H1 (cell line): Measurements from ENCODE around the gene ZBTB40. TPM values are rescaled to one million over a fixed set of nuclear protein-coding genes. Genes with fewer than 3 reads are reported as not detected.

Experiments
- CTCF ChIA-PET: fragments of 300-600 bp; sonication (Branson Sonifier 250); formaldehyde crosslinking; loops from one replicate; lab custom pipeline; 2021; ENCODE audit not compliant: partially characterized antibody; lab: Charles Lee
- POLR2A ChIA-PET: fragments of 300-600 bp; sonication (Branson Sonifier 250); formaldehyde crosslinking; loops from one replicate; lab custom pipeline; 2021; ENCODE audit warnings: inconsistent platforms; ENCODE audit not compliant: partially characterized antibody; lab: Charles Lee
- DNase-seq, 2 experiments: peaks; one replicate each; pipeline versions ENCODE4 v3.0.0 to v3.0.0-alpha.2; 2010 to 2022; ENCODE audit warnings: low spot score in 2 of 2, low read depth in 1 of 2, mixed read lengths in 1 of 2
- FAIRE-seq: peaks from 2 replicates; lab custom pipeline; 2011; peaks lifted over from hg19 to GRCh38; lab: Jason Lieb, UNC
- H2AFZ ChIP-seq: 2 replicates; pipeline ENCODE4 v1.8.1; 2012; ENCODE audit warnings: low read length, inconsistent platforms
- H2AK5ac ChIP-seq: 2 replicates; pipeline ENCODE4 v1.6.1; 2013; ENCODE audit warnings: low read depth, low read length
- H2BK120ac ChIP-seq: replicated peaks from 2 replicates; pipeline ENCODE3; 2013; ENCODE audit warnings: low read depth, low read length, inconsistent platforms
- H2BK12ac ChIP-seq: 2 replicates; pipeline ENCODE4 v1.6.1; 2013; ENCODE audit warnings: low read depth, low read length
- H2BK15ac ChIP-seq: 2 replicates; pipeline ENCODE4 v1.6.1; 2013; ENCODE audit warnings: low read length
- H2BK20ac ChIP-seq: 2 replicates; pipeline ENCODE4 v1.6.1; 2013; ENCODE audit warnings: low read length
- H2BK5ac ChIP-seq: 2 replicates; pipeline ENCODE4 v1.6.1; 2013; ENCODE audit warnings: low read depth, low read length
- H3K14ac ChIP-seq: 2 replicates; pipeline ENCODE4 v1.6.1; 2013; ENCODE audit warnings: inconsistent platforms; ENCODE audit not compliant: insufficient read length
- H3K18ac ChIP-seq: 2 replicates; pipeline ENCODE4 v1.6.1; 2013; ENCODE audit warnings: low read length; ENCODE audit errors: extremely low read depth
- H3K23ac ChIP-seq: 2 replicates; pipeline ENCODE4 v1.6.1; 2013; ENCODE audit warnings: inconsistent platforms; ENCODE audit not compliant: insufficient read length
- H3K23me2 ChIP-seq: 2 replicates; pipeline ENCODE4 v1.6.1; 2013; ENCODE audit warnings: low read depth, low read length
- H3K27ac ChIP-seq: 2 replicates; pipeline ENCODE4 v1.6.1; 2011; ENCODE audit warnings: low read depth, low read length, inconsistent platforms
- H3K27me3 ChIP-seq, 4 experiments: replicated peaks in 1 of 4; 1 replicate in 1 of 4; 2 replicates in 3 of 4; pipeline versions ENCODE4 v1.6.1 to v1.8.1; 2011 to 2013; ENCODE audit warnings: low read length in 3 of 4, mild to moderate bottlenecking in 3 of 4, inconsistent platforms in 2 of 4, mixed read lengths in 2 of 4, moderate library complexity in 1 of 4; ENCODE audit not compliant: control insufficient read depth in 3 of 4, insufficient read depth in 3 of 4; ENCODE audit errors: extremely low read depth in 1 of 4
- H3K36me3 ChIP-seq, 4 experiments: 2 replicates each; pipeline versions ENCODE4 v1.6.1 to v1.8.1; 2011 to 2013; ENCODE audit warnings: mild to moderate bottlenecking in 4 of 4, low read length in 3 of 4, moderate library complexity in 2 of 4, control low read depth in 1 of 4, inconsistent platforms in 1 of 4; ENCODE audit not compliant: insufficient read depth in 4 of 4, control insufficient read depth in 2 of 4
- H3K4ac ChIP-seq: replicated peaks from 2 replicates; pipeline ENCODE3; 2013; ENCODE audit warnings: low read length, low read depth, mixed read lengths, inconsistent platforms; ENCODE audit not compliant: insufficient read length
- H3K4me1 ChIP-seq, 4 experiments: replicated peaks in 1 of 4; 1 replicate in 1 of 4; 2 replicates in 3 of 4; pipeline versions ENCODE4 v1.6.1 to v1.8.1; 2011 to 2013; ENCODE audit warnings: low read length in 3 of 4, inconsistent platforms in 2 of 4, mixed read lengths in 1 of 4; ENCODE audit not compliant: insufficient read depth in 4 of 4, control insufficient read depth in 3 of 4
- H3K4me2 ChIP-seq, 2 experiments: 2 replicates each; pipeline versions ENCODE4 v1.6.1 to v1.8.1; 2011 to 2013; ENCODE audit warnings: low read depth in 2 of 2, low read length in 2 of 2, control low read depth in 1 of 2, inconsistent platforms in 1 of 2, mild to moderate bottlenecking in 1 of 2; ENCODE audit not compliant: insufficient read depth in 1 of 2
- H3K4me3 ChIP-seq, 4 experiments: fragments of 200-600, 300-600 bp in 1 of 4; sonication (generic), shearing (Covaris generic), sonication (Bioruptor Twin) in 1 of 4; 2 replicates each; pipeline versions ENCODE4 v1.5.1 to v1.8.1; 2011 to 2016; ENCODE audit warnings: low read length in 4 of 4, low read depth in 3 of 4, control low read depth in 2 of 4, inconsistent platforms in 2 of 4, mild to moderate bottlenecking in 2 of 4, mixed read lengths in 1 of 4, moderate library complexity in 1 of 4; ENCODE audit not compliant: insufficient read depth in 2 of 4; ENCODE audit errors: extremely low read depth in 1 of 4
- H3K56ac ChIP-seq: replicated peaks from 2 replicates; pipeline ENCODE3; 2013; ENCODE audit warnings: low read depth, mild to moderate bottlenecking, mixed read lengths, low read length, inconsistent platforms; ENCODE audit not compliant: insufficient read length
- H3K79me1 ChIP-seq: 2 replicates; pipeline ENCODE4 v1.6.1; 2013; ENCODE audit warnings: low read depth, low read length, control low read depth
- H3K79me2 ChIP-seq, 2 experiments: 2 replicates each; pipeline versions ENCODE4 v1.6.1 to v1.8.1; 2012 to 2013; ENCODE audit warnings: low read length in 2 of 2, mild to moderate bottlenecking in 2 of 2, inconsistent platforms in 1 of 2; ENCODE audit not compliant: insufficient read depth in 2 of 2, control insufficient read depth in 1 of 2
- H3K9ac ChIP-seq, 4 experiments: replicated peaks in 1 of 4; 1 replicate in 1 of 4; 2 replicates in 3 of 4; pipeline versions ENCODE4 v1.6.1 to v1.8.1; 2011 to 2013; ENCODE audit warnings: low read depth in 3 of 4, low read length in 3 of 4, control low read depth in 2 of 4, mild to moderate bottlenecking in 2 of 4, moderate library complexity in 2 of 4, inconsistent platforms in 1 of 4; ENCODE audit errors: extremely low read depth in 1 of 4
- H3K9me3 ChIP-seq, 2 experiments: 2 replicates each; pipeline versions ENCODE4 v1.6.1 to v1.8.1; 2012 to 2013; ENCODE audit warnings: mild to moderate bottlenecking in 2 of 2, moderate library complexity in 2 of 2, control low read depth in 1 of 2, inconsistent platforms in 1 of 2, low read depth in 1 of 2, low read length in 1 of 2, mixed read lengths in 1 of 2; ENCODE audit not compliant: insufficient read depth in 2 of 2
- H4K20me1 ChIP-seq, 2 experiments: replicated peaks in 1 of 2; 2 replicates each; pipeline versions ENCODE3 to v1.8.1; 2011 to 2013; ENCODE audit warnings: inconsistent platforms in 2 of 2, low read length in 2 of 2, mild to moderate bottlenecking in 1 of 2; ENCODE audit not compliant: insufficient read depth in 2 of 2, control insufficient read depth in 1 of 2
- H4K5ac ChIP-seq: 2 replicates; pipeline ENCODE4 v1.6.1; 2013; ENCODE audit warnings: low read length, low read depth, mixed read lengths, inconsistent platforms; ENCODE audit not compliant: insufficient read length
- H4K8ac ChIP-seq: 2 replicates; pipeline ENCODE4 v1.8.0; 2013; ENCODE audit warnings: mild to moderate bottlenecking, moderate library complexity, low read length, inconsistent platforms; ENCODE audit not compliant: insufficient read depth; ENCODE audit errors: extremely low read depth
- H4K91ac ChIP-seq: replicated peaks from 2 replicates; pipeline ENCODE3; 2013; ENCODE audit warnings: low read length, mixed read lengths, inconsistent platforms; ENCODE audit not compliant: insufficient read length
- CBX5 ChIP-seq: fragments of 300-800, 300-1000 bp; sonication (generic); IDR thresholded peaks from 2 replicates; pipeline ENCODE4 v1.7.1; 2016; ENCODE audit warnings: antibody characterized with exemption, low read length, low read depth
- EGR1 ChIP-seq: IDR thresholded peaks from 2 replicates; pipeline ENCODE4 v1.6.1; 2011; ENCODE audit warnings: low read depth, low read length, borderline replicate concordance
- FOSL1 ChIP-seq: IDR thresholded peaks from 2 replicates; pipeline ENCODE4 v1.6.1; 2011; ENCODE audit warnings: mild to moderate bottlenecking, low read depth, low read length, moderate library complexity; ENCODE audit not compliant: insufficient read depth
- GABPA ChIP-seq: IDR thresholded peaks from 2 replicates; pipeline ENCODE4 v1.6.1; 2011; ENCODE audit warnings: mild to moderate bottlenecking, low read length, moderate library complexity, borderline replicate concordance; ENCODE audit not compliant: insufficient read depth
- KDM1A ChIP-seq: fragments of 200-600, 300-600 bp; sonication (generic); IDR thresholded peaks from 2 replicates; pipeline ENCODE4 v1.7.1; 2016; ENCODE audit warnings: mild to moderate bottlenecking, low read length, borderline replicate concordance
- POLR2AphosphoS5 ChIP-seq: IDR thresholded peaks from 2 replicates; pipeline ENCODE4 v1.6.1; 2011; ENCODE audit warnings: low read depth, low read length
- WGBS, 2 experiments: shearing (Covaris generic) in 1 of 2; methylation state at CpG; one replicate each; pipeline versions ENCODE4 v1.1.6 to v1.1.7; 2013 to 2015; ENCODE audit warnings: low lambda C conversion rate in 2 of 2, mixed read lengths in 2 of 2, inconsistent platforms in 1 of 2, low coverage in 1 of 2, missing lambda C conversion rate in 1 of 2; ENCODE audit not compliant: insufficient replicate concordance in 2 of 2, insufficient coverage in 1 of 2, insufficient read length in 1 of 2; ENCODE audit errors: extremely low coverage in 1 of 2, missing lambda C conversion rate in 1 of 2; 5-methylcytosine and 5-hydroxymethylcytosine counted together
- polyA plus RNA-seq, 7 experiments: library from polyadenylated mRNA; depleted of rRNA in 3 of 7; stranded (reverse) in 5 of 7; unstranded in 2 of 7; fragments of >200 nt in 5 of 7; fragments of 200-250 nt in 2 of 7; gene quantifications; 1 replicate in 5 of 7; 2 replicates in 1 of 7; 4 replicates in 1 of 7; pipeline versions ENCODE4 v1.2.1 to v1.2.3, GENCODE V29; 2011 to 2013; ENCODE audit warnings: missing spikeins in 2 of 7, mixed read lengths in 2 of 7
- total RNA-seq: library from RNA; stranded (reverse); fragmentation: NEBNext Ultra II Directional; extraction: Animal tissue kit (Norgen Biotek cat#: 25700); gene quantifications from 2 replicates; pipeline ENCODE4 v1.2.1, GENCODE V29; 2021

ZBTB40 gene
- total and polyA plus RNA-seq, 2 of the 8 experiments (the other 6 are each of a cell fraction or from before 2014, with no cell fraction given), result 3.1 to 19.3 TPM

DNA sequence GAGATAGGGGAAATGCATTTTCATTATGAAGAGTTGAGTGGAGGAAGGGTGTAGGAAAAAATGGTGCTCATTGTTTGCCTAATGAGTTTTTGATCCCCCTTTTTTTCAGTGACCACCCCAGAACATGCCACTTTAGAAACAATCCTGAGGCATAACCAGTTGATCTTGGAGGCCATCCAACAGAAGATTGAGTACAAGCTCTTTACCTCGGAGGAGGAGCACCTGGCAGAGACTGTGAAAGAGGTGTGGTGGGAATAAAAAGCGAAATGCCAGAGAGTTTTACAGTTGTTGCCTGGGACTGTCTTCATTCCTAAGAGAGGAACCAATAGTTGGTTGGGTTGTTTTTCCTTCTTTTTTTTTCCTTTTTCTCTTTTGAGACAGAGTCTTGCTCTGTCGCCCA, 57.3 kb downstream of the ZBTB40 start:
- Histone ChIP-seq H3K27ac (no peak overlapping the region), H3K79me1 (no peaks in the 10 kb centered on the region), H3K4me2 (no peak overlapping the region), H2BK120ac (no peak overlapping the region), H2AK5ac (no peak overlapping the region), H2BK20ac (no peak overlapping the region), H3K9ac (no peak overlapping the region), H2AFZ (no peak overlapping the region), H4K8ac (no peak overlapping the region), H3K18ac (no peak overlapping the region), H2BK12ac (no peak overlapping the region), H3K9me3 (no peaks in the 10 kb centered on the region), H2BK5ac (no peak overlapping the region), H2BK15ac (no peak overlapping the region), H3K23ac (no peak overlapping the region), H3K23me2 (no peaks in the 10 kb centered on the region), H4K91ac (no peak overlapping the region), H3K14ac (no peak overlapping the region), H3K4me3 (no peak overlapping the region), H3K4ac (no peak overlapping the region), H3K79me2 (no peaks in the 10 kb centered on the region), H3K36me3 (peaks cover 2 to 31% (median 24%) of the 10 kb centered on the region in 4 experiments), H4K5ac (no peak overlapping the region)
- no peak for DNase-seq
- WGBS, 2 experiments, result 85% methylated on average over 3 of the region's 3 CpGs; no CpG with 5 or more reads in 1 of the 2 experiments
- TF ChIP-seq KDM1A (no peak), FOSL1 (no peak), CBX5 (no peak), EGR1 (no peak), POLR2AphosphoS5 (no peak), GABPA (no peak)
- TF ChIP-seq, all 59 proteins: peak for 0
- FAIRE-seq, result no peak
- Histone ChIP-seq H4K20me1 (peaks cover 0 to 5% of the 10 kb centered on the region in 2 experiments), H3K4me1 (no peaks in the 10 kb centered on the region), H3K27me3 (no peaks in the 10 kb centered on the region), H3K56ac (no peak overlapping the region)
- ChIA-PET CTCF (interaction anchor here (0.7 to 3.4 kb wide), 5 partner anchors 18 to 384 kb away, joined by 3 to 20 read pairs (median 4); no protein-coding TSS in a partner anchor), POLR2A (no interaction called here)
